Thyroid gland (tissue), 4 donors: ENCODE measurements around the gene MPI.

Experiments used
- CTCF ChIP-seq, 6 experiments: fragments of 200-600 bp in 3 of 6; fragments of 450-650 bp in 3 of 6; sonication (generic) in 3 of 6; IDR thresholded peaks; one replicate each; pipeline ENCODE4 v1.5.1; 2016 to 2019; ENCODE audit warnings: antibody characterized with exemption in 6 of 6, mild to moderate bottlenecking in 2 of 6, inconsistent platforms in 1 of 6, moderate library complexity in 1 of 6
- POLR2A ChIP-seq, 2 donors: fragments of 450-650 bp; IDR thresholded peaks; one replicate each; pipeline ENCODE4 v1.6.1; 2017; ENCODE audit warnings: antibody characterized with exemption in 2 of 2, mild to moderate bottlenecking in 2 of 2, moderate library complexity in 1 of 2

- TF ChIP-seq CTCF (IDR thresholded peaks at IDR 0.05) (no peak), POLR2A (IDR thresholded peaks at IDR 0.05) (no peak)
Observed at GRCh38 chr15:74865316-74865715, 24.5 kb upstream of the MPI start.
